HG03439 (cell line): ENCODE results near the gene MITD1.
"Not testable (repeated sequence)": the region's sequence is repeated elsewhere in the genome, so short reads cannot be mapped to it uniquely, and the experiment has no call there.

Experiments used
- ATAC-seq: cut with Tn5 transposase; IDR thresholded peaks from one replicate; pipeline ENCODE4 v1.9.1; 2021; ENCODE audit warnings: mild to moderate bottlenecking, moderate library complexity; ENCODE audit not compliant: unreplicated experiment

Gene MITD1

GRCh38 chr2:99180755-99181623 lies at the start of gene MITD1, which contains the start of gene MRPL30:
MITD1 (minus strand) TSS chr2:99181058; CDS start chr2:99180981, 77 bp downstream.
MRPL30 (plus strand) TSS chr2:99181184; CDS start chr2:99186204, 5,020 bp downstream.
- ATAC-seq = peak; percentile 96

- ATAC-seq = no peak
Observed at GRCh38 chr2:99217929-99218501, 37.2 kb upstream of the MITD1 start.

- no peak for ATAC-seq
Observed at GRCh38 chr2:99216096-99216495, 35.2 kb upstream of the MITD1 start.

GRCh38 chr2:99205491-99205890 lies 24.6 kb upstream of the MITD1 start:
- ATAC-seq = no peak

- ATAC-seq = no peak
Observed at GRCh38 chr2:99201959-99202678, 21.3 kb upstream of the MITD1 start.

- ATAC-seq = no peak
Observed at GRCh38 chr2:99200076-99200800, 19.4 kb upstream of the MITD1 start.

- ATAC-seq = no peak
Observed at GRCh38 chr2:99198103-99198841, 17.4 kb upstream of the MITD1 start.

- not testable (repeated sequence) for ATAC-seq
Observed at GRCh38 chr2:99192364-99192763, 11.5 kb upstream of the MITD1 start.

- ATAC-seq = no peak
Observed at GRCh38 chr2:99190548-99190947, 9.7 kb upstream of the MITD1 start.

GRCh38 chr2:99188357-99188756 lies 7.5 kb upstream of the MITD1 start:
- no peak for ATAC-seq

GRCh38 chr2:99187011-99187410 lies 6.2 kb upstream of the MITD1 start:
- no peak for ATAC-seq

GRCh38 chr2:99184811-99185210 lies 4.0 kb upstream of the MITD1 start:
- ATAC-seq = no peak

GRCh38 chr2:99183025-99183424 lies 2.2 kb upstream of the MITD1 start:
- ATAC-seq = no peak

GRCh38 chr2:99181624-99182000 lies 754 bp upstream of the MITD1 start:
- no peak for ATAC-seq

- ATAC-seq = no peak
Observed at GRCh38 chr2:99171377-99172140, 9.3 kb downstream of the MITD1 start.

GRCh38 chr2:99169534-99169933 lies 11.3 kb downstream of the MITD1 start:
- no peak for ATAC-seq

GRCh38 chr2:99166218-99166617 lies 14.6 kb downstream of the MITD1 start:
- ATAC-seq = no peak

GRCh38 chr2:99159594-99159993 lies 21.3 kb downstream of the MITD1 start:
- ATAC-seq = no peak

GRCh38 chr2:99158599-99158998 lies 22.3 kb downstream of the MITD1 start:
- ATAC-seq = no peak

- ATAC-seq = no peak
Observed at GRCh38 chr2:99156891-99157290, 24.0 kb downstream of the MITD1 start.
